HepG2 (cell line): ENCODE measurements around the gene MRGPRG. TPM values are rescaled to one million over a fixed set of nuclear protein-coding genes. Genes with fewer than 3 reads are reported as not detected.

Experiments
- ATAC-seq: fragments of 200-7000 bp; cut with Tn5 transposase; 3 replicates; pipeline ENCODE4 v1.9.1; 2020; ENCODE audit warnings: mild to moderate bottlenecking, moderate library complexity
- BruUV-seq: library from RNA; stranded (reverse); fragments of 400-500 nt; replicated peaks from 2 replicates; lab custom pipeline; 2021; lab: Mats Ljungman, UMichigan
- CTCF ChIA-PET: fragments of 300-600 bp; formaldehyde crosslinking; extraction: SDS; loops from one replicate; lab custom pipeline; 2021; ENCODE audit warnings: low total read pairs, inconsistent platforms, low intra/inter-chr PET ratio; lab: Yijun Ruan, JAX
- POLR2A ChIA-PET: fragments of 350-600 bp; sonication (Branson Sonifier 250); formaldehyde crosslinking; loops from one replicate; lab custom pipeline; 2020; ENCODE audit warnings: antibody characterized with exemption, inconsistent platforms; lab: Yijun Ruan, JAX
- DNase-seq: peaks from one replicate; pipeline ENCODE4 v3.0.0-alpha.2; 2015; ENCODE audit warnings: low spot score
- FAIRE-seq: peaks from 3 replicates; lab custom pipeline; 2011; peaks lifted over from hg19 to GRCh38; lab: Jason Lieb, UNC
- H2AFZ ChIP-seq: one replicate; pipeline ENCODE4 v1.6.1; 2011; ENCODE audit warnings: low read length, inconsistent platforms
- H3K27ac ChIP-seq: fragments of 300-600 bp; 3 replicates; pipeline ENCODE4 v1.8.0; 2011; ENCODE audit warnings: mixed run types, mild to moderate bottlenecking, mixed read lengths, low read length, inconsistent platforms; ENCODE audit not compliant: insufficient read depth; ENCODE audit errors: extremely low read length
- H3K27me3 ChIP-seq, 2 experiments: fragments of 200-600 bp in 1 of 2; 2 replicates in 1 of 2; 3 replicates in 1 of 2; pipeline versions ENCODE4 v1.6.0 to v1.8.0; 2011; ENCODE audit warnings: low read length in 2 of 2, mild to moderate bottlenecking in 2 of 2, moderate library complexity in 2 of 2, inconsistent platforms in 1 of 2; ENCODE audit not compliant: insufficient read depth in 2 of 2, control insufficient read depth in 1 of 2
- H3K36me3 ChIP-seq, 2 experiments: fragments of 200-600 bp in 1 of 2; replicated peaks in 1 of 2; 2 replicates in 1 of 2; 3 replicates in 1 of 2; pipeline versions ENCODE4 v1.5.1 to v1.8.0; 2011; ENCODE audit warnings: low read length in 2 of 2, inconsistent platforms in 1 of 2; ENCODE audit not compliant: insufficient read depth in 2 of 2, control insufficient read depth in 1 of 2
- H3K4me1 ChIP-seq: 2 replicates; pipeline ENCODE4 v1.5.1; 2012; ENCODE audit warnings: low read length, inconsistent platforms; ENCODE audit not compliant: insufficient read depth
- H3K4me2 ChIP-seq: 2 replicates; pipeline ENCODE4 v1.6.0; 2011; ENCODE audit warnings: low read depth, low read length, inconsistent platforms
- H3K4me3 ChIP-seq, 3 experiments: fragments of 200-600 bp in 1 of 3; sonication (generic), shearing (Covaris generic) in 1 of 3; replicated peaks in 1 of 3; 2 replicates each; pipeline ENCODE4 v1.5.1; 2011 to 2016; ENCODE audit warnings: low read length in 3 of 3, inconsistent platforms in 2 of 3, low read depth in 2 of 3, mild to moderate bottlenecking in 2 of 3, control low read depth in 1 of 3, mixed read lengths in 1 of 3; ENCODE audit not compliant: insufficient read depth in 1 of 3
- H3K79me2 ChIP-seq: one replicate; pipeline ENCODE4 v1.6.1; 2011; ENCODE audit warnings: low read length, inconsistent platforms; ENCODE audit not compliant: insufficient read depth
- H3K9ac ChIP-seq: 2 replicates; pipeline ENCODE4 v1.6.0; 2011; ENCODE audit warnings: mild to moderate bottlenecking, low read depth, low read length, inconsistent platforms; ENCODE audit not compliant: insufficient read depth
- H3K9me3 ChIP-seq: 2 replicates; pipeline ENCODE4 v1.5.1; 2012; ENCODE audit warnings: mild to moderate bottlenecking, low read length
- H4K20me1 ChIP-seq: 2 replicates; pipeline ENCODE4 v1.6.0; 2011; ENCODE audit warnings: inconsistent platforms, mild to moderate bottlenecking, low read length, moderate library complexity; ENCODE audit not compliant: insufficient read depth
- CSRNP1 ChIP-seq: sonication (generic); formaldehyde crosslinking; IDR thresholded peaks from 2 replicates; pipeline ENCODE4 v1.8.1; 2023; ENCODE audit warnings: mild to moderate bottlenecking, missing genetic modification reagents
- ESRRA ChIP-seq: sonication (generic); formaldehyde crosslinking; IDR thresholded peaks from 2 replicates; pipeline ENCODE4 v1.5.1; 2020; ENCODE audit warnings: mild to moderate bottlenecking, low read depth, missing genetic modification reagents
- ETV5 ChIP-seq: IDR thresholded peaks from 2 replicates; pipeline ENCODE4 v1.6.1; 2018; ENCODE audit warnings: missing biosample characterization, missing genetic modification reagents, inconsistent platforms, borderline replicate concordance
- KAT2B ChIP-seq: fragments of 150-350 bp; IDR thresholded peaks from 2 replicates; pipeline ENCODE4 v1.6.1; 2014; ENCODE audit warnings: low read depth, low read length, borderline replicate concordance
- NFE2L1 ChIP-seq: sonication (generic); formaldehyde crosslinking; IDR thresholded peaks from 2 replicates; pipeline ENCODE4 v1.4.0; 2020; ENCODE audit warnings: missing genetic modification reagents, mild to moderate bottlenecking, borderline replicate concordance
- POGZ ChIP-seq: sonication (generic); formaldehyde crosslinking; IDR thresholded peaks from 2 replicates; pipeline ENCODE4 v1.4.0; 2020; ENCODE audit warnings: mild to moderate bottlenecking, missing genetic modification reagents
- ZC3H4 ChIP-seq: sonication (generic); formaldehyde crosslinking; IDR thresholded peaks from 2 replicates; pipeline ENCODE4 v1.4.0; 2020; ENCODE audit warnings: missing genetic modification reagents, borderline replicate concordance
- ZSCAN22 ChIP-seq: sonication (generic); formaldehyde crosslinking; IDR thresholded peaks from 2 replicates; pipeline ENCODE4 v1.4.0; 2020; ENCODE audit warnings: mild to moderate bottlenecking, missing genetic modification reagents
- WGBS: methylation state at CpG from one replicate; pipeline ENCODE4 v1.1.6; 2017; ENCODE audit warnings: low lambda C conversion rate; 5-methylcytosine and 5-hydroxymethylcytosine counted together
- in situ Hi-C: cut with HindIII; loops from 2 replicates; pipeline ENCODE4 v1.10.0; 2017; ENCODE audit warnings: low pct_unique_long_range_greater_than_20kb; ENCODE audit not compliant: extremely low pct_ligation_motif_present
- intact Hi-C: fragments of 100-400 bp; cut with micrococcal nuclease; formaldehyde crosslinking; loops from one replicate; pipeline ENCODE4 v1.10.0; 2022; ENCODE audit not compliant: unreplicated experiment
- polyA plus RNA-seq, 8 experiments: library from polyadenylated mRNA; depleted of rRNA in 3 of 8; stranded (reverse) in 7 of 8; unstranded in 1 of 8; fragments of >200 nt; fragmentation: Illumina TruSeq in 4 of 8; extraction: Trizol in 4 of 8; gene quantifications; 2 replicates each; pipeline versions ENCODE4 v1.2.1 to v1.2.3, GENCODE V29; 2011 to 2016; ENCODE audit warnings: low read depth in 4 of 8, missing spikeins in 1 of 8, mixed read lengths in 1 of 8; ENCODE audit not compliant: insufficient read depth in 1 of 8
- total RNA-seq, 5 experiments: library from RNA; depleted of rRNA; stranded (reverse); fragments of >200 nt; fragmentation: Illumina TruSeq; extraction: Trizol; gene quantifications; 2 replicates each; pipeline ENCODE4 v1.2.3, GENCODE V29; 2016; ENCODE audit warnings: low read depth in 1 of 5

MRGPRG gene
- total and polyA plus RNA-seq, 2 of the 13 experiments (the other 11 are each of a cell fraction or from before 2014, with no cell fraction given) = not detected

GRCh38 chr11:3219281-3219892 lies 774 bp upstream of the MRGPRG start:
- CTCF ChIA-PET = no interaction called here
- in situ Hi-C loops = loop anchor here (10.0 kb wide), 2 partner anchors 115 to 185 kb away; no protein-coding TSS in a partner anchor
- intact Hi-C loops = loop anchor here (10.0 kb wide), 1 partner anchor 105 kb away; no protein-coding TSS in a partner anchor

More at GRCh38 chr11:3219281-3219892, 774 bp upstream of the MRGPRG start:
- Histone ChIP-seq H4K20me1 (no peaks in the 10 kb centered on the region), H3K27ac (no peak overlapping the region), H3K79me2 (no peaks in the 10 kb centered on the region), H3K4me1 (no peaks in the 10 kb centered on the region), H3K9me3 (no peaks in the 10 kb centered on the region), H3K4me2 (no peak overlapping the region), H2AFZ (no peak overlapping the region), H3K4me3 (no peak overlapping the region), H3K36me3 (no peaks in the 10 kb centered on the region), H3K9ac (no peak overlapping the region), H3K27me3 (peaks cover 16 to 69% of the 10 kb centered on the region in 2 experiments)
- no peak for DNase-seq
- POLR2A ChIA-PET = no interaction called here
- no TSS peak for BruUV-seq
- no peak for FAIRE-seq
- TF ChIP-seq ETV5 (CRISPR knock-in tag) (no peak), ZSCAN22 (CRISPR knock-in tag) (no peak), KAT2B (no peak), CSRNP1 (CRISPR knock-in tag) (no peak), ZC3H4 (CRISPR knock-in tag) (no peak), POGZ (CRISPR knock-in tag) (no peak), ESRRA (no peak), NFE2L1 (CRISPR knock-in tag) (no peak)
- ATAC-seq = no peak
- 16% methylated on average over 12 of the region's 14 CpGs for WGBS
